Fibroblast of lung (primary cell): ENCODE measurements around the gene PLCL1.

ENCODE experiments used
- EZH2 ChIP-seq: IDR thresholded peaks from 2 replicates; pipeline ENCODE4 v1.5.1; 2012; ENCODE audit warnings: low read length, control low read depth, mild to moderate bottlenecking; ENCODE audit errors: missing control alignments
- TF ChIP-seq, protein P1 (sequence below), 2 donors: IDR thresholded peaks in 1 of 2; conservative IDR thresholded peaks in 1 of 2; 1 replicate in 1 of 2; 2 replicates in 1 of 2; pipeline ENCODE4 v1.5.1; 2011 to 2012; ENCODE audit warnings: low read length in 2 of 2, control low read depth in 1 of 2, inconsistent platforms in 1 of 2, low read depth in 1 of 2, mild to moderate bottlenecking in 1 of 2

DNA sequence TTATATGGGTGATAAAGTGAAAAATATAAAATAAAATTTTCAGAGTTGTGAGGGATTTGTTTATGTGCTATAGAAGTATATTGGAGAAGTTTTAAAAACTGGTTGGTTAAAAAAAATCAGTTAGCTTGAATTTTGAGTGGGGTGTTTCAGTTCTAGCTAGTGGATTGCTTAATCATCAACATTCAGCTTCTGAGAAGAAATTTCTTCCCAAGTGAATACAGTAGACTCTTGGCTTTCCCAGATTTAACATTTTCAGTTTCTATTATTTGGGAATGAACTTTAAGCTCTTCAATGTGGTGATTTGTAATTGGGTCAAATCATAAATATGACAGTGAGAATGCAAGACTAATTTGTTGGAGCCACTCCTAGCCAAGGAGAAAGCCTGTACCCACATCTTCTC is 120.8 kb downstream of the PLCL1 start:
- TF ChIP-seq, protein P1, sequence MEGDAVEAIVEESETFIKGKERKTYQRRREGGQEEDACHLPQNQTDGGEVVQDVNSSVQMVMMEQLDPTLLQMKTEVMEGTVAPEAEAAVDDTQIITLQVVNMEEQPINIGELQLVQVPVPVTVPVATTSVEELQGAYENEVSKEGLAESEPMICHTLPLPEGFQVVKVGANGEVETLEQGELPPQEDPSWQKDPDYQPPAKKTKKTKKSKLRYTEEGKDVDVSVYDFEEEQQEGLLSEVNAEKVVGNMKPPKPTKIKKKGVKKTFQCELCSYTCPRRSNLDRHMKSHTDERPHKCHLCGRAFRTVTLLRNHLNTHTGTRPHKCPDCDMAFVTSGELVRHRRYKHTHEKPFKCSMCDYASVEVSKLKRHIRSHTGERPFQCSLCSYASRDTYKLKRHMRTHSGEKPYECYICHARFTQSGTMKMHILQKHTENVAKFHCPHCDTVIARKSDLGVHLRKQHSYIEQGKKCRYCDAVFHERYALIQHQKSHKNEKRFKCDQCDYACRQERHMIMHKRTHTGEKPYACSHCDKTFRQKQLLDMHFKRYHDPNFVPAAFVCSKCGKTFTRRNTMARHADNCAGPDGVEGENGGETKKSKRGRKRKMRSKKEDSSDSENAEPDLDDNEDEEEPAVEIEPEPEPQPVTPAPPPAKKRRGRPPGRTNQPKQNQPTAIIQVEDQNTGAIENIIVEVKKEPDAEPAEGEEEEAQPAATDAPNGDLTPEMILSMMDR (conservative IDR thresholded peaks at IDR 0.05 in 1 of 2, IDR thresholded peaks at IDR 0.05 in 1 of 2; ENCODE audit: low read depth in 1 of 2, low read length in 2 of 2) = no peak
- TF ChIP-seq EZH2 = no peak
